Fibroblast of skin of scalp (primary cell): ENCODE measurements around the gene ADD2.
"Not testable (repeated sequence)": the region's sequence is repeated elsewhere in the genome, so short reads cannot be mapped to it uniquely, and the experiment has no call there.

ENCODE experiments used
- DNase-seq: peaks from one replicate; pipeline ENCODE4 v3.0.0-alpha.2; 2013

Gene ADD2

DNA sequence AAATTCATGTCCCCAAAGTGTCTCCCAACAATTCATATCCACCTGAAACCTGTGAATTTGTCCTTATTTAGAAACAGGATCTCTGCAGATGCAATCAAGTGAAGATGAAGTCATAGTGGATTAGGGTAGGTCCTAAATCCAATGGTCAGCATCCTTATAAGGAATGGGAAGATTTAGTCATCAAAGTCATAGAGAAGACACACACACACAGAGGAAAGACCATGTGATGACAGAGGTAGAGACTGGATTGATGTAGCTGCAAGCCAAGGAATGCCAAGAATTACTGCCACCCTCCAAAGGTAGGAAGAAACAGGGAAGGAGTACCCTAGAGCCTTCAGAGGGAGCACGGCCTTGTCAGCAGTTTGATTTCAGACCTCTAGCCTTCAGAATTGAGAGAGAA is 17.7 kb downstream of the ADD2 start:
- DNase-seq = no peak

- no peak for DNase-seq
These were observed 19.8 kb downstream of the ADD2 start for GRCh38 chr2:70748002-70748784.

- no peak for DNase-seq
These were observed 20.7 kb downstream of the ADD2 start for GRCh38 chr2:70747284-70747683.

- no peak for DNase-seq
These were observed 21.7 kb downstream of the ADD2 start for GRCh38 chr2:70746094-70746974.

DNA sequence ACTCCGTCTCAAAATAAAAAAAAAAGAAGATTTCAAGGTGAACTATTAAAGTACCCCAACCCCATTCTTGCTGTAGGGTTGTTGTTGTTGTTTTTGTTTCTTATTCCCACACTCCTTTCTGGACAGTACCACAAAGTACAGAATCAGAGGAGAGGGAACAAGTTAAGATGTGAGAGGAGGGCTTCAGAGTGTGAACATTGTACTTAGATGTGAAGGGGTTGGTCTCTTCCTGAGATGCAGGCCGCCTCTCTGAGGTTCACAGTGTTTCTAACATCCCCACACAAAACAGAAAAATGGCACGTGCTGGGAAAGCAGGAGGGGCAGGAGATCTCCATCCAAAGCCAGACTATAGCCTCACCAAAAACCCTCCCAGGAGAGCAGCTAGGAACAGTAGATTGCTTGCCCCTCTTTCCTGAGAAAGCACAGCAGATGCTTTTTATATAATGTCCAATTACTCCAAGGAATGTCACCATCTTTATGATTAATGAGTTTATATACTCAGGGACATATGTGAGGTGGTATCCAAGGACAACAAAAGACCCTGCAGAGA is 22.6 kb downstream of the ADD2 start:
- DNase-seq = no peak

DNA sequence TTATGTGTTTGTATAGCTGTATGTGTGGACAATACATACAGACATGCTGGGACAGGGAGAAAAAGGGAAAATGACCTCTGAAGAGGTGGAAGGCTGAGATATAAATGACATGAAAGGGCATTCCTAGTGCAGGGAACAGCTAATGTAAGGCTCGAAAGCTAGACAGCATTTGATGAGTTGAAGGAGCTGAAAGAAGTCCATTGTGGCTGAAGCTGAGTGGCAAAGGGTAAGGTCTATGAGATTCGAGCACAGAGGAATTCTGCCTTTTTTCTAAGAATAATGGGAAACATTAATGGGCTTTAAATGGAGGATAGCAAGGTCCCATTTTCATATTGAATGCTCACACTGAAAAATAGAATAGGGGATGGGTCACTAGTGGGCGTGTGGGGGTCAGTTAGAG is 23.6 kb downstream of the ADD2 start:
- no peak for DNase-seq

GRCh38 chr2:70743677-70744076 is 24.3 kb downstream of the ADD2 start:
- no peak for DNase-seq

DNA sequence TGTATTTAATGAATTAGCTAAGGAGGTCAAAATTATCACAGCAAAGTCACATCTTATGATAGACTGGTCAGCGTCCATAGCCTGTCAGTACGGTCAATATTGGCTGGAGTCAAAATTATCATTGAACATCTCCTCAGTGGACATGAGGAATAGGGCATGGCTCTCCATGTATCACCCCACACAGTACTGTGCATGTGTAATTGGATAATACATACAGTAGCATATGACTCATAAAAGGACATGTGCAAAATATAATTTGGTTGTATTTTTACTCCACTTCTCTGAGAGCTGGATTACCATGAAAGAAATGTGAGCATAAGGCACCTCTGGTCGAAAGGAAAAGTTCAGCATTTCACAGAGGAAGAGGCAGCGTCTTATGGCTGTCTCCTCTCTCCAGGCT is 24.9 kb downstream of the ADD2 start:
- no peak for DNase-seq

- not testable (repeated sequence) for DNase-seq
These were observed 28.5 kb downstream of the ADD2 start for GRCh38 chr2:70739492-70739891.

DNA sequence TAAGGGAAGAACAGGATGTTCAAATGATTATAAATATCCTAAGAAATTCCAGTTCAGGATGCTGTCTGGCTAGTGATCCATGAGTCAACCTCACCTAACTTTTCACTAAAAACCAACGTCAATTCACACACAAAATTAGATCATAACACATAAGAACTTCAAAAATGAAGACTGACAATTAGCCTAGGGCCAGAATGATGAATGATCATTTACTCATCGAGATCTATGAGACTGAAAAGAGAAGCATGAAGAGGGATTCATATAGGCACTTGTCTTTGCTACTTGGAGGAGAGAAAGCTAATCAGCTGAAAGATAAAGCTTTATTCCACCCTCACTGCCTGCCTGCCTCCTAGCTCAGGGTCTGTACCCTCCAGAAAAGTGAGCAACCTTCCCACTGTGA is 29.8 kb downstream of the ADD2 start:
- no peak for DNase-seq

DNA sequence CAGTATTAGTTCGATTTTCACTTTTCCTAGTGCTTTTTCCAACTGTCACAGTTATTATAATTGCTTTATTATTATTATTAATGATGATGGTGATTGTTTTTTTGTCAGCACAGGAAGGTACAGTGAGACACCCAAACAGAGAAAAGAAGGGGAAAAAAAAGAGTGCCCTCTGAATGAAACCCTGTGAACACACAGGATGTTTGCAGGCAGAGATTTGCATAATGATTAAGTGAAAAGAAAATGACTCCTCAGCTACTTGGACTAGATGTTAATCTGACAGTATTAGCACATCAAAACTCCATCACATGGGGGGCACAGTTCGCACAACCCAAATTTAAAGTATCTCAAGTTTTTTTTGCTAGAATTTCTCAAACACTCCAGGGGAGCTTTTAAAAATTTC is 32.9 kb downstream of the ADD2 start:
- no peak for DNase-seq

DNA sequence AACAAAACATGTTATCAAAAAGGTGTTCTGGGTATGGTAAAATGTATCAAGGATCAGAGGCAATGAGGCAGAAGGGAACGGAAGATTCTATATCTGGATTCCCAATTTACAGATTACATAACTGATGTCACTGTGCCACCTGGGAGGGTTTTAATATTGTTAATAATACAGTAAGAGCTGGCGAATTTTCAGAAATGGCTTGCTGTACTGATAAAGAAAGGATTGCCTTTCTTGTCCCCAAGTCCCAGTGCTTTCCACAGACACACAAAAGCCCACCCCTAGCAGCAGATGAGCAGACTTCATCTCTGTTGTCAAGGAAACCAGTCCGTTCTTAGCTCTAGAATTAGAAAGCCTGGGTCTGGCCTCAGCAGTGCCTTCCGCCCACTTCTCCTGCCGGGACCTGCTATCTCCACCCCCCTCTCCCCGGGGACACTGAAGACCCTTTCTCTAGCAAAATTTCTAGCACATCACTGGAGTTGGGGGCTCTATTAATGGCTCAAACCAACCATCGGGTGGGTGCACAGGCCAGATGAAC is 34.3 kb downstream of the ADD2 start:
- no peak for DNase-seq

- DNase-seq = no peak
These were observed 35.0 kb downstream of the ADD2 start for GRCh38 chr2:70732766-70733645.

DNA sequence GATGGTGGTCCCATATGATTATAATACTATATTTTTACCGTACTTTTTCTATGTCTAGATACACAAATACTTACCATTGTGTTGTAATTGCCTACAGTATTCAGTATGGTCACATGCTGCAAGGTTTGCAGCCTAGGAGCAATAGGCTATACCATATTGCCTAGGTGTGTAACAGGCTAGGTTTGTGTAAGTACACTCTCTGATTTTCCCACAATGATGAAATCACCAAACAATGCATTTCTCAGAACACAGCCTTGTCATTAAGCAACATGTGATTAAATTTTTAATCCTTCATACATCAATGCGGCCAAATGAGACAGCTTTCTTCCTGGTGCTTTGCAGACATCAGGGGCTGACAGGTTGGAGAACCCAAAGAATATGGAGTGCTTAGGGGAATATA is 37.3 kb downstream of the ADD2 start:
- DNase-seq = no peak

GRCh38 chr2:70729647-70730046 is 38.4 kb downstream of the ADD2 start:
- DNase-seq = no peak

GRCh38 chr2:70728128-70728527 is 39.9 kb downstream of the ADD2 start:
- no peak for DNase-seq

GRCh38 chr2:70726947-70727725 is 40.9 kb downstream of the ADD2 start:
- peak; percentile 30 for DNase-seq

GRCh38 chr2:70725505-70725904 is 42.5 kb downstream of the ADD2 start:
- DNase-seq = no peak

DNA sequence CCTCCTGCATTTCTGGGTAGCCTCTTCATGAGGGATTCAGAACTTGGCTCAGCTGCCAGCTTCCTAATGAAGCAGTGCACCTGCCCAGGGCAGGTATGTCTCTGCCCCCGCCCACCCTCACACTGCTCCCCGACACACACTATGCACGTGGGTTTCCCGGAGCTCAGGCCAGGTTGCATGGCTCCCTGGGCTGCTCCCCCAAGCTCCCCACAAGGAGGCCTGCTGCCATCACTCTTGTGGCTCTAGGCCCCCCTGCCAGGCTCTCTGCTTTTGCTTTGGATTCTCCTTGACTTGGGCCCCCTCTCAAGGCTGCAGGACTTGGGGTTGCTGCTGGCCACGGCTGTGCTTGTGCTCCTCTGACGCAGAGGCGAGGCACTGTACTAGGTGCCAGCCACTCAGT is 43.6 kb downstream of the ADD2 start:
- no peak for DNase-seq

- no peak for DNase-seq
These were observed 44.6 kb downstream of the ADD2 start for GRCh38 chr2:70723286-70723885.

DNA sequence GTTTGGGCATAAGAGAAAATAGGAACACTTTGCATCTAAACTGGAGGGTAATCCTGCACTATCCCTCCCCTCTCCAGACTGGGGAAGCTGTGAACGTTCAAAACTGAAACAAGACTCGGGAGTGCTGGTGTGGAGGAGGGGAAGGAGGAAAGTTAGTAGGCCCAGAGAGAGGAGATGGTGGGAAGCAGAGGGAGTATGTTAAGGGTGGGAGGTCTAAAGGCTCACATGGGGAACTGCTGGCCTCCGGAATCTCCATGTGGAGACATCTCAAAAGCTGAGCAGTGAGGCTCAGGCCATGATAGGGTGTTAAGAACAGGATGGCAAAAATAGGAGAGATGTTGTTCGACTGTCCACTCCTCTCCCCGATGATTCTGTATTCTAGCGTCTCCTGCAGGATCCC is 47.9 kb downstream of the ADD2 start:
- no peak for DNase-seq
